Tibial artery (tissue), 4 donors: ENCODE measurements around the gene PRMT7.

Experiments
- DNase-seq, 2 donors: peaks; one replicate each; pipeline ENCODE4 v3.0.0-alpha.2; 2019
- H3K27ac ChIP-seq, 2 donors: fragments of 200-600 bp; sonication (generic) in 1 of 2; 1 replicate in 1 of 2; 2 replicates in 1 of 2; pipeline ENCODE4 v1.5.1; 2018 to 2019; ENCODE audit warnings: mild to moderate bottlenecking in 1 of 2
- H3K27me3 ChIP-seq, 2 donors: fragments of 200-600 bp; sonication (generic) in 1 of 2; one replicate each; pipeline versions ENCODE4 v1.5.1 to v1.6.0; 2016 to 2019
- H3K36me3 ChIP-seq, 3 donors: fragments of 200-600 bp; sonication (generic) in 2 of 3; one replicate each; pipeline ENCODE4 v1.5.1; 2016 to 2019; ENCODE audit warnings: mild to moderate bottlenecking in 2 of 3
- H3K4me1 ChIP-seq, 4 donors: fragments of 200-600 bp; sonication (generic) in 2 of 4; 1 replicate in 3 of 4; 2 replicates in 1 of 4; pipeline ENCODE4 v1.5.1; 2016 to 2019
- H3K4me3 ChIP-seq, 2 donors: fragments of 200-600 bp; sonication (generic) in 1 of 2; 1 replicate in 1 of 2; 2 replicates in 1 of 2; pipeline ENCODE4 v1.5.1; 2018 to 2019; ENCODE audit warnings: mild to moderate bottlenecking in 2 of 2
- H3K9me3 ChIP-seq, 3 donors: fragments of 200-600 bp; sonication (generic) in 1 of 3; one replicate each; pipeline ENCODE4 v1.5.1; 2016 to 2019
- CTCF ChIP-seq, 2 experiments: fragments of 200-600 bp in 1 of 2; fragments of 450-650 bp in 1 of 2; IDR thresholded peaks; one replicate each; pipeline ENCODE4 v1.5.1; 2017 to 2019; ENCODE audit warnings: antibody characterized with exemption in 2 of 2, mild to moderate bottlenecking in 1 of 2, moderate library complexity in 1 of 2
- intact Hi-C: fragments of 100-400 bp; cut with DNase I; formaldehyde crosslinking; loops from one replicate; pipeline ENCODE4 v1.15.0; 2023; ENCODE audit warnings: low total_unique reads

PRMT7 gene

GRCh38 chr16:68345958-68346635 is 35.3 kb downstream of the PRMT7 start:
- no peak overlapping the region for H3K27ac ChIP-seq
- DNase-seq: no peak
- no peaks in the 10 kb centered on the region for H3K4me1 ChIP-seq

GRCh38 chr16:68346892-68347480 is 36.2 kb downstream of the PRMT7 start:
- no peaks in the 10 kb centered on the region for H3K9me3 ChIP-seq
- H3K4me3 ChIP-seq: no peak overlapping the region
- H3K27me3 ChIP-seq: no peaks in the 10 kb centered on the region
- no peak for DNase-seq
- no peak overlapping the region for H3K27ac ChIP-seq
- no peaks in the 10 kb centered on the region for H3K4me1 ChIP-seq
- no peak for TF ChIP-seq CTCF (IDR thresholded peaks at IDR 0.05)
- H3K36me3 ChIP-seq: peaks cover 56 to 91% (median 83%) of the 10 kb centered on the region in 3 donors
- intact Hi-C loops: no loop called here

More at GRCh38 chr16:68345958-68346635, 35.3 kb downstream of the PRMT7 start:
- H3K4me3 ChIP-seq: no peak overlapping the region
- no peak for TF ChIP-seq CTCF (IDR thresholded peaks at IDR 0.05)
- H3K36me3 ChIP-seq: peaks cover 57 to 91% (median 83%) of the 10 kb centered on the region in 3 donors
- no peaks in the 10 kb centered on the region for H3K27me3 ChIP-seq
- intact Hi-C loops: no loop called here
- H3K9me3 ChIP-seq: no peaks in the 10 kb centered on the region

DNA sequence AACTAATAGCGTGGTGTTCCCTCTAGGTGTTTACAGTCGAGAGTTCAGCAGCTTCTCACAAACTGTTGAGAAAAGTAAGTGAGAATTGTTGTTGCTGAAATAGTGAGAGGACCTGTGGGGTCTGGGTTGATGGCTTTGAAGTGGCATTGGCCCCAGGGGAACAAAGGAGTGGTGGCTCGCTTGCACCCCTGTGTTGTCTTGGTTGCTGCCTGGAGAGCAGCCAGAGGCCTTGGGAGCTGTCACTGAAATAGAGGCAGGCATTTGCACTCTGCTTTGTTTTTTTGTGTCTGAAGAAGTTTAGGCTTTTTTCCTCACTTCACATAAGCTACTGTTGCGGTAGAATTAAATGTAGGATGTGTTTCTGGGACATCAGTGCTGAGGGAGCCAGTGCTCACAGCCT is 36.8 kb downstream of the PRMT7 start:
- Histone ChIP-seq H3K9me3 (no peaks in the 10 kb centered on the region), H3K4me1 (no peaks in the 10 kb centered on the region), H3K27me3 (no peaks in the 10 kb centered on the region), H3K36me3 (peaks cover 55 to 91% (median 84%) of the 10 kb centered on the region in 3 donors), H3K27ac (no peak overlapping the region), H3K4me3 (no peak overlapping the region)
- DNase-seq: no peak
- no peak for TF ChIP-seq CTCF (IDR thresholded peaks at IDR 0.05)
- intact Hi-C loops: no loop called here

- TF ChIP-seq CTCF (IDR thresholded peaks at IDR 0.05): no peak
- intact Hi-C loops: no loop called here
- no peaks in the 10 kb centered on the region for H3K27me3 ChIP-seq
- no peaks in the 10 kb centered on the region for H3K9me3 ChIP-seq
- no peak overlapping the region for H3K4me3 ChIP-seq
- no peak overlapping the region for H3K27ac ChIP-seq
- H3K36me3 ChIP-seq: peaks cover 60 to 91% (median 88%) of the 10 kb centered on the region in 3 donors
- H3K4me1 ChIP-seq: no peaks in the 10 kb centered on the region
- DNase-seq: no peak
Measured at GRCh38 chr16:68348639-68349445, 38.0 kb downstream of the PRMT7 start.

- no peak for DNase-seq
- intact Hi-C loops: no loop called here
- H3K9me3 ChIP-seq: no peaks in the 10 kb centered on the region
- H3K27ac ChIP-seq: no peak overlapping the region
- TF ChIP-seq CTCF (IDR thresholded peaks at IDR 0.05): no peak
- no peaks in the 10 kb centered on the region for H3K27me3 ChIP-seq
- peaks cover 69 to 100% (median 98%) of the 10 kb centered on the region in 3 donors for H3K36me3 ChIP-seq
- no peak overlapping the region for H3K4me3 ChIP-seq
- H3K4me1 ChIP-seq: no peaks in the 10 kb centered on the region
Measured at GRCh38 chr16:68349838-68350410, 39.1 kb downstream of the PRMT7 start.
